HG03469 (cell line): Measurements from ENCODE around the gene AP4M1.
"Not testable (repeated sequence)": the region's sequence is repeated elsewhere in the genome, so short reads cannot be mapped to it uniquely, and the experiment has no call there.

Experiments used
- ATAC-seq: cut with Tn5 transposase; IDR thresholded peaks from one replicate; pipeline ENCODE4 v1.9.1; 2021; ENCODE audit warnings: mild to moderate bottlenecking, moderate library complexity, moderate number of reproducible peaks; ENCODE audit not compliant: unreplicated experiment

AP4M1 gene

DNA sequence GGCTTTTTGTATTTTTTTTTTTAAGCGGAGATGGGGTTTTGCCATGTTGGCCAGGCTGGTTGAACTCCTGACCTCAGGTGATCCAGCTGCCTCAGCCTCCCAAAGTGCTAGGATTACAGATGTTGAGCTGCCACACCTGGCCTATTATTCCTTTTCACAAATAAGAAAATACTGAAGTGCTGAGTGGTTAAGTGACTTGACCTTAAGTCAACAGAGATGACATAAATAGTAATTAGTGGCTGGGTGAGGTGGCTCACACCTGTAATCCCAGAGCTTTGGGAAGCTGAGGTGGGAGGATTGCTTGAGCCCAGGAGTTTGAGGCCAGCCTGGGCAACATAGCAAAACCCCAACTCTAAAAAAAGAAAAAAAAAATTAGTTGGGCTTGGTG is 28.8 kb downstream of the AP4M1 start:
- ATAC-seq: not testable (repeated sequence)

DNA sequence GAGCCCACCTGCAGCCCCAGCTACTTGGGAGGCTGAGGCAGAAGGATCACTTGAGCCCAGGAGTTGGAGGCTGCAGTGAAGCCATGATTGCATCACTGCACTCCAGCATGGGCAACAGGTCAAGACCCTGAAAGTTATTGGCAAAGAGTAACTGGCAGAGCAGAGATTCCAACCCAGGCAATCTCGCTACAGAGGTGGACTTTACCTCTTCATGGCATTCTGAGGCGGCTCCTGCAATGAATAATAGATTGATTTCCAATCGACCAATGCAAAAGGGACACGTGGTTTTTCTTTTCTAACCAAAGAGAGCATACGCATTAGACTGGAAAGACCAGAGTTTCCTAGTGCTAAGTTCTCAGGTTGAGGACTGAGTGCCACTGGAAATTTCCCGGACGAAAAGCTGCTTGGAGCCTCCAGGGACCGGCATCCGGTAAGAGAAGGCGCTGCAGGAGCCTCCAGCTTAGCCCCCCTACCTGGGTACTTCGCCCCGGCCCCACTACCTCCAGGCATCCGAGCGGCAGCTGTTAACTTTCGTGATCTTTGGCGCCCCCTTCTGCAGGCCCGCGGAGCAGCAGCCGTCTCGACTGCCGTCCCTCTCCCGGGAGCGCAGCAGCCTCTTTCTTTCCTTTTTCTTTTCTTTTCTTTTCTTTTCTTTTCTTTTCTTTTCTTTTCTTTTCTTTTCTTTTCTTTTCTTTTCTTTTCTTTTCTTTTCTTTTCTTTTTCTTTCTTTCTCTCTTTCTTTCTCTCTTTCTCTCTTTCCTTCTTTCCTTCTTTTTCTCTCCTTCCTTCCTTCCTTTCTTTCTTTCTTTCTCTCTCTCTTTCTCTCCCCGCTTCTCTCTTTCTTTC is 29.4 kb downstream of the AP4M1 start:
- no peak for ATAC-seq

DNA sequence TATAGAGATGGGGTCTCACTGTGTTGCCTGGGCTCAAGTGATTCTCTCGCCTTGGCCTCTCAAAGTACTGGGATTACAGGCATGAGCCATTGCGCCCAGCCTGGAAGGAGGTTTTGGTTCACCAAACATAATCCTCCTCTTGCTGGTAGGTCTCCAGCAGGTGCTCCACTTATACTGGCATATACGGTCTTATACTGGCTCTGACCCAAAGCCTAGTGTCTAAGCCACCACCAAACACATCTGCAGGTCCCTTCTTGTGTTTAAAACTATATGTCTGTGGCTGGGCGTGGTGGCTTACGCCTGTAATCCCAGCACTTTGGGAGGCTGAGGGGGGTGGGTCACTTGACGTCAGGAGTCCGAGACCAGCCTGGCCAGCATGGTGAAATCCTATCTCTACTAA is 30.7 kb downstream of the AP4M1 start:
- ATAC-seq: no peak

DNA sequence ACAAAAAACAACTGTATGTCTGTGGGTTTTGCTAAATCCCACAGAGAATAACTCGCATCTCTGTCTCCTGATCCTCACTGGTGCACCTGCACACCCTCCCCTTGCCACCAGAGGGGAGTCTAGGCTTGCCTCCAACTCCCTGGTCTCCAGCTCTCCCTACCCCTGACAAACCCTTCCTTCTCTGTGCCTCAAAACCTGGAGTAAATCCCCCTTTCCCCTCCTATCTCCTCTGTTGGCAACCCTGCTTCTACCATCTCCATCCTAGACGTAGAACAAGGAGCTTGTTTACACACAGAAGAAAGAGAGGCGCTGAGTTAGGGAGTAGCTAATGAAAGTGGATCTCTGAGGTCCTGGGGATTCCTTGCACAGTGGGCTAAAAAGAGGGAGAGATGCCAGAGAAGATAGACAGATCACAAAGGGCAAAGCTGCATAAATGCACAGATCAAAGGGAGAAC is 31.3 kb downstream of the AP4M1 start:
- peak; percentile 54 for ATAC-seq

DNA sequence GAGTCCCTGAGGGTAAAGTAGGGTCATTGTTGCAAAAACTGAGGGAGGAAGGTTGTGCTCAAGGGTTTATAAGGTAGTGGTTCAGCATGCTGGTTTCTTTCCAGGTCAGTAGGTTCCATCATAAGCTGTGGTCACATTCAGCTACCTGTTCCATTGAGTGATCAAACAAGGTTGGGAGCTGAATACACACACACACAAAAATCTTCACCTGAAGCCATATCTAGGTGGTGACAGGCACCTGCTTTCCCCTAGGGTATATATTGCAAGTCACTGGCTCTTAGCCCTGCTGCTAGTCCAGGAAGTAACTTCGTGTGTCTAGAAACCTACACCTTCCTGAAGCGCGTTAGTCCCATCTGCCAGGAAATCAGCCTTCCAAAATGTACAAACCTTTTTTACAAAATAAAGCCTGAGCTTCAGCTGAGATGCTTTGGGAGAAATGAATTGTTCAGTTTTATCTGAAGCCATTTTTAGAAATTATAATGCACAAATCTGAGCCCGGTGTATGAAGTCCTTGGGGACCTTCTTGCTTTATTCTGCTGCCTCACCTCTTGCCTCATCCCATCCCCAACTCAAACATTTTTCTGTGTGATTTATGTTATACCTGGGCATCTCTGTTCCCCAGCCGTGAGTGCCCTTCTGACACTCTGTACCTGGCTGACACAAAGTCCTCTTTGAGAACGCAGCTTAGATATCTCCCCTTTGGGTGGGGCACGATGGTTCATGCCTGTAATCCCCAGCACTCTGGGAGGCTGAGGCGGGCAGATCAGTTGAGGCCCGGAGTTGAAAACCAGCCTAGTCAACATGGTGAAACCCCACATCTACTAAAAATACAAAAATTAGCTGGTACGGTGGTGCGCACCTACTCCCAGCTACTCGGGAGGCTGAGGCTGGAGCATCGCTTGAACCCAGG is 36.7 kb downstream of the AP4M1 start:
- ATAC-seq: no peak

DNA sequence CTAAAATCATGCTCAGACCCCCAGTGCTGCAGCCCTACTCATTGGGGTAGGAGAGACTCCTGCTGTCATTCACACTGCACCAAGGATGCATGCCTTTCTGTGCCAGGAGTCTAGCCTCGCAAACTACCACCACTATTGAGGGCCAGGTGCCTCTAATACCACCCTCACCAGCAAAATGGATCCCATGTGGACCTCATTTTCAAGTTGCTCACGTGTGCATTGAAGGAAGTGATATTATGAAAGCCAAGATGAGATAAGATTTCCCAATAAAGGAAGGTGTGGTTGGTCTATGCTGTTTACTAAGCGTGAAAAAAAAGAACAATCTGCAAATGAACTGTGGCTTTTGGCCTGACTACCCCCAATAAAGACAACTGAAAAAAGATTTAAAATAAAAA is 40.1 kb downstream of the AP4M1 start:
- ATAC-seq: no peak

DNA sequence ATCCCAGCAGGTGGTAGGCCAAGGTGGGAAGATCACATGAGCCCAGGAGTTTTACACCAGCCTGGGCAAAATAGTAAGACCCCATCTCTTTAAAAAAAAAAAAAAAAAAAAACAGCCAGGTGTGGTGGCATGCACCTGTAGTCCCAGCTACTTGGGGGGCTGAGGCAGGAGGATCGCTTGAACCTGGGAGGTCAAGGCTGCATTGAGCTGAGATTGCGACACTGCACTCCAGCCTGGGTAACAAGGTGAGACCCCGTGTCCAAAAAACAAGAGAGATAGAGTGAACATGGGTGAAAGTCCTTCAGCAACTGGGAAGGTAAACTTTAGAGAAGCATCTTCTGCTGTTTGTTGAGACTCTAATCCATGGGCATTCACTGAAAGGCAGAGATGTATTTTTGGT is 41.0 kb downstream of the AP4M1 start:
- no peak for ATAC-seq

DNA sequence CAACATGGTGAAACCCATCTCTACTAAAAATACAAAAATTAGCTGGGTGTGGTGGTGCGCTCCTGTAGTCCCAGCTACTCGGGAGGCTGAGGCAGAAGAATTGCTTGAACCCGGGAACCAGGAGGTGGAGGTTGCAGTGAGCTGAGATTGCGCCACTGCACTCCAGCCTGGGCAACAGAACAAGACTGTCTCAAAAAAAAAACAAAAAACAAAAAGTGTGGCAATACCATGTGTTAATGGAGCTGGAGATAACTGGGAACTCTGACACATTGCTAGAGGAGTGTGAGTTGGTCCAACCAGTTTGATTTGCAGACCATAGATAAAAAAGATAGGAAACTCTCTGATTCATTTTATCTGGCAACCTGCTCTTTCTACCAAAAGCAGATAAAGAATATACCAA is 44.9 kb downstream of the AP4M1 start:
- not testable (repeated sequence) for ATAC-seq

DNA sequence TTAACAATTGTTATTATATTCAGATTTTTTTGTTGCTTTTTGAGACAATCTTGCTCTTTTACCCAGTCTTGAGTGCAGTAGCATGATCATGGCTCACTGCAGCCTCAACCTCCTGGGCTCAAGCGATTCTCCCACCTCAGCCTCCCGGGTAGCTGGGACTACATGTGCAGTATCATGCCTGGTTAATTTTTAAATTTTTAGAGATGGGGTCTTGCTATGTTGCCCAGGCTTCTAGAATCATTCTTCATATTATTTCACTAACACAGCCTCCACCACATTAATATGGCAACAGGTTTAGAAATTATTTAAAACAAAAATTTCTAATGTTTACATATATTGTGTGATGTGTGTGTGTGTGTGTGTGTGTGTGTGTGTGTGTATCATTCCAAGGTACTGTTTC is 45.8 kb downstream of the AP4M1 start:
- no peak for ATAC-seq

DNA sequence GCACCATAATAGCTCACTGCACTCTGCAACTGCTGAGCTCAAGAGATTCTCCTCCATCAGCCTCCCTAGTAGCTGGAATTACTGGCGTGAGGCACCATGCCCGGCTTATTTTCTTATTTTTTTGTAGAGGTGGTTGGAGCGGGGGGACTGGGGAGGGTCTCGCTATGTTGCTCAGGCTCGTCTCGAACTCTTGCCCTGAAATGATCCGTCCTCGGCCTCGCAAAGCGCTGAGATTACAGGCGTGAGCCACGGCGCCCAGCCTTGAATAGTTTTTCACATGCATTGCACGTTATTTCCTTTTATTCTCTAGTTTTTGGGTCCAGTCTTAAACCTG is 46.7 kb downstream of the AP4M1 start:
- no peak for ATAC-seq

DNA sequence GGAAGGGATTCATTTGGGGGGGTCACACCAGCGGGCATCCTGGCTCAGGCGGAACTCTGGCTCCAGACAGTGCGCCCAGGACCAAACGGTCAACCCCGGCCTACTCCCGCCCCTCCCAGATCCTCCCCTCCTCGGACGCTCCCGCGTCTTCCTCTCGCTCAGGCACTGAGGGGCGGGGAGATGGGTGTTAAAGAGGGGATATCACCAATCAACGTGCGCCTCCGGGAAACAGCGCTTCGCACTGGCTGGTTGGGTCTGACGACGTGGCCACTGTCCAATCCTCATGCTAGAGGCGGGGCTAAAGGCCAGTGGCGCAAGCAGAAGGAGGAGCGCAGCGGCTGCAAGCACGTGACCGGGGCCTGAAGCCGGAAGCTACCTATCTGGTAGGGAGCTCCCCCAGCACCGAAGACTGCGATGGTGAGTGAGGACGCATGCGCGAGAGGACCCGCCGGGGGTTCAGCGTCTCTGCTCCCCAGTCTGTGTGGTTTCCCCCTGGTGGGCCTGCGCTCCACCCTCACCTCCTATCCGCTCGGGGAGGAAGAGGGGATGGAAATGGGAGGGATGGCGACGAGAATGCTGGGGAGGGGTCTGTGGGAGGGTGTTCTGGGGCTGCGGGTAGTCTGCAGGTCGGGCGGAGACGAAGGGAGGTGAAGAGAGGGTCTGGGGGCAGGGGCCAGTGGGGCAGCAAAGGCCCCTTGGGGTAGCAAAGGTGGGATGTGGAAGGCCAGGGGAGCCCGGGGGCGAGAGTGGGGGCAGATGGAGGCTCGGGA is 47.3 kb downstream of the AP4M1 start, which contains the start of gene LAMTOR4:
LAMTOR4 (plus strand) TSS at position 360 of the 770 bp plus-strand sequence; CDS start at position 415, 55 bp downstream.
- ATAC-seq: peak; percentile 93

DNA sequence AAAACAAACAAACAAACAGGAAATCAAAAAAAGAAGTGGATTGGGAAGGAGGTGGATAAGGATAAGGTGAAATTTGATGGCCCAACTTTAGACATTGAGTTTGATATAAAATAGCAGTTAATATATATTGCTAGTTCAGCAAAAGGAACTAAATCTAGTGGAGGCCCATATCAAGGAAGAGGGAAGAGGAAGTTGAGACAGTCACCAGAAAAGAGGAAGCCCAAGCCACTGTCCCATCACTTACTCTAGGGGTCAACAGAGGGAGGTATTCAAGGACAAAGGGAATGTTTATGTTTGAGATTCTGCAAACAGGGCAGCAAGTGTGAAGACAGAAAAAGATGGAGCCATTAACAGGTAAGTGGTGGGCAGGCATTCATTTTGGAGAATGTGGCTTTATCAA is 51.0 kb downstream of the AP4M1 start:
- ATAC-seq: no peak

DNA sequence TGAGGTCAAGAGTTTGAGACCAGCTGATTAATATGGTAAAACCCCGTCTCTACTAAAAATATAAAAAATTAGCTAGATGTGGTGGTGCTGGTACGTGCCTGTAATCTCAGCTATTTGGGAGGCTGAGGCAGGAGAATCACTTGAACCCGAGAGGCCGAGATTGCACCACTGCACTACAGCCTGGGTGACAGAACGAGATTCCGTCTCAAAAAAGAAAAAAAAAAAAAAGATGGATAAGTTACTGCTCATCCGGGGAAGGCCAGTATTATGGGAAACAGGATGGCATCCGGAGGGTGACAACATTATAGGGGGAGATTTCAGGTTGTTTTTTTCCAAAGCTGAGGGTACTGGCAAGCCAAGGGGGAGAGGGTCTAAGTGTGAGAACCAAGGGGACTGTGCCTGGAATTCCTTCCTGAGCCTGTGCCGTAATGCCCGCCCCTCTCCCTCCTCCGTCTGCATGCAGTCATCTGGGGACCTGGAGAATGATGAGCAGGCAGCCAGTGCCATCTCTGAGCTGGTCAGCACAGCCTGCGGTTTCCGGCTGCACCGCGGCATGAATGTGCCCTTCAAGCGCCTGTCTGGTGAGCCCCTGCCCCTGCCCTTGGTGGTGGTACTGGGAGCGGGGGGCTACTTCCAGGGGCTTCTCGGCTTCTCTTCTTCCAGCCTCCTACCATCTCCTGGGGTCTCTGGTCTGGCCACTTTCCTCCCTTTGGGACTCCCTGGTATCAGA is 51.7 kb downstream of the AP4M1 start:
- no peak for ATAC-seq

DNA sequence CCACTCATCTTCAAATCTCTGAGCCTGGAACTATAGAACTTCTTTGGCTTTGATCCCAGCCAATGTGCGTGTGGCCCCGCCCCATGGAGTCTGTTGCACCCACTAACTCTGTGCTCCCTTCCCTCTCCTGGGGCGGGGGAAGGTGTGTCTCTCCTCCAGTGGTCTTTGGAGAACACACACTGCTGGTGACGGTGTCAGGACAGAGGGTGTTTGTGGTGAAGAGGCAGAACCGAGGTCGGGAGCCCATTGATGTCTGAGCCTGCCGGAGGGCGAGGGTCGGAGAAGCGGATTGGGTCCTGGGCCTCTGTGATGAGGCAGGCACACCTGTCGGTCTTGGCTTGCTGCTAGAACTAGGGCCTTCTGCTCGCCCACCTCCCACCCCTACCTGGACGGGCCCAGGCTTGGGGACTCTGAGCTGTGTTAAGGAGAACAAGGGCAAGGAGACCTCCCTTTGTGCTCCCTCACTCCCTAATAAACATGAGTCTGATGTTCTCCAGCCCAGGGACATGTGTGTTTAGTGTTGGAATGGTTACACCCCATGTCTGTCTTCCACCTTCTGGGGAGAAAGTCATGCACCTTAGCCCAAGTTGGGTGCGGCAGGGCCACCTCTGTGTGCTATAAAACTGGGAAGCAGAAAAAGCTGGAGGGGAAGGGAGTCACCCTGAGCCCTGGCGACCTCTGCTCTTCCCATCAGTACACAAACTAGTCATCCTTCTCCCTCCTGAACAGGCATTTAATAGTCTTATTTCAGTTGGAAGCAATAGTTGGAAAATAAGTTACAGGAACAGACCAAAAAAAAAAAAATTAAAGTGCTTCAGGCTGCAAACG is 52.5 kb downstream of the AP4M1 start:
- ATAC-seq: no peak

DNA sequence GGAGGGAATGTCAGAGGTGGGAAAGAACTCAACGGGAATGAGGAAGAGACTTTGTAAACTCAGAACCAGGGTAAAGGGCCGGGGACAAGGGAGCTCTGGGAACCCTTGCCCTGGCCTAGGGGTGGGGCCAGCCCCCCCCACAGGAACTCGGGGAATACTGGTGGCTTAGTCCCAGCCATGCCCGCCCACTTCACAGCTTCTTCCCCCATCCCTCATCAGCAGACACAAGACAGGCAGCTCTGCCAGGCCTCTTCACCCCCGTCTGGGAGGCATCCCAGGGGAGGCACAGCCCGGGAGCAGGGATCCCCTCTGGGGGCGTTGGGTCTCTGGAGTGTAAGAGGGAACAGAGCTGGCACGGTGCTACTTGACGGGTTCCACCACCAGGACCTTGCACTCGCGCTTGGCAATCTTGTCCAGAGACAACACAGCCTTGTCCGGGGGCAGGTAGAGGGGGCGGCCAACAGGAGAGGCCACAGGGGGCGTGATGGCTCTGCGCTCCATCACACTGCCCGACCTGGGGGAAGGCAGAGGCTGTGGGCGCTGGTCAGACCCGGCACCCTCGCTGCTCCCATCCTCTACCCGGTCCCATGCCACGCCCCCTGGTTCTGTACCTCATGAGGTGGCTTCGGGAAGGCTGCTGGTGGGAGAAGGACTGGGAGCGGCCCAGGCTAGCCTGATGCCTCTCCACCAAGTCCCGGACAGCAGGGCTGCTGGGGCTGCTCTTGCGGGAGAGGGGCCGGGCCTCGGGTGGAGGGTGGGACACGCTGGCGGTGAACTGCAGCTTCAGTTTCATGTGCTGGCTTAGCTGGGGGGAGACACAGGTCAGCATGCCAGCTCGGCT is 53.4 kb downstream of the AP4M1 start:
- no peak for ATAC-seq

DNA sequence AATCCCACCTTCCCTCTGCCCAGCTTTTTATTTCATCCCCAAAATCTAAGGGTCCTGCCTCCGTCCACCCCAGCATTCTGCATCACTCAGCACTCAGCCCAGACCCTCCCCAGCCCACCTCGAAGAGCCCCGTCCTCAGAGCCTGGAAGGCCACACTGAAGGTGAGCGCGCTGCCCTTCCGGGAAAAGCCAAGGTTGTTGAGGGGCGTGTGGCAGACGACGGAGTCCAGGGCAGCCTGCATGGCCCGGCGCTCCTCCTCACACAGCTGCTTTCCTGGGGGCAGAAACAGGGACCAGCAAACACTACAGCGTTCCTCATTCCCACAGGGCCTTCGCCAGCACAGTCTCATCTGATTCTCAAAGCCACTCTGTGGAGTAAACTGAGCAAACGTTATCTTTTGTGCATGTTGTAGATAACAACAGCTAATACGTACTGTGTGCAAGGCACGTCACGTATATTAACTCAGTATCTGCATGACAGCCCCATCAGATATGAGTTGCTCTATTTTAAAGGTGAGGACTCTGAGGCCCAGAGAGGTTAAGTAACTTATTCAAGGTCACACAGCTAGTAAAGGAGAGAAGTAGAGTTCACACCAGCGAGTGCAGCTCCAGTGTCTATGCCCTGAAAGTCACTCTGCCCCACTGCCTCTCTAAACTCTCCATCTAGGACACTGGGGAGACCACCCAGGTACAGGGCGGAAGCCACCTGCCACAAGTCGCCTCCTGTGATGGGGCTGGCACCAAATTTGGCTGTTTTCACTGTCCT is 54.3 kb downstream of the AP4M1 start:
- ATAC-seq: no peak

DNA sequence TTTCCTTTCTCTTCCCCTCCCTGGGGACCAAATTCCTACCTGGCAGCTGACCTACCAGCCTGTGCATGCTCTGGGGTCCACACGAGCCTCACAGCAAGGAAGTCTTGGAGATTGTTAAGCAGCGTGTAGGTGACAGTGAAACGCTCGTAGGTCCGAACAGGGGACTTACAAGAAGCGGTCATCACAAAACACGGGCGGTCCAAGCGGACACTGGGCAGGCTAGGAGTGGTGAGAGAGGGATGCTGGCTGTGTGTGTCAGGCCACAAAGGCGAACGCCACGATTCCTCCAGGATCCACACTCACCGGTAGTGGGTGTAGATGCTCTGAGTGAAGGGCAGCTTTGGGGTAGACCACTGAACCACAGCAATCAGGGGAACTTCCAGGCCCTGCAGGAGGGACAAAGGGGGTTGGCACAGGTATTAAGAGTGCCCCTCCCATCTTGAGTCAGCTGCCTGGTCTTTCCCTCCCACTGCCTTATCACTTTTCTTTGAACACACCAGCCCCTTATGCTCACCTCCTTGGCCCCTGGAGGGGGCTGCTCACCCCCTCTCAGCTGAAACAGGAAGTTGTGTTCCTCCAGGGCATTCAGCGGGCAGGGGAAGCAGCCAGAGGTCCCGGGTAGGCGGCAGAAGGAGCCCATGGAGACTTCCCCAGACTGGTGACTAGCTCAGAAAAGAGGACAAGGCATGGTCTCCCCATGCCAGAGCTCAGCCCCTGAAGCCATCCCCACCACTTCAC is 55.1 kb downstream of the AP4M1 start:
- ATAC-seq: no peak

DNA sequence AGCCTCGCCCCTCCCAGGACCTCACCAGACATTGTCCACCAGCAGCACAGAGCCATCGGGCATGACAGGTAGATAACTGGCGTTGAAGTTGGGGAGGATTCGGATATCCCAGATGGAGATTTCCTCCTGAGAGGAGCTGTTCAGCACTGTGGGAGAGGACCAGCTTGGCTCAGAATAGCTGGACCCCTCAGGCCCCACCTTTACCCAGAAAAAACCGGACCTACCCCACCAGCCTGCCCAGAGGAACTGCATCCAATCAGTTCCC is 55.6 kb downstream of the AP4M1 start:
- ATAC-seq: no peak
